Progenitor cell of endocrine pancreas (in vitro differentiated cells): ENCODE measurements around the gene IDUA. TPM values are rescaled to one million over a fixed set of nuclear protein-coding genes. Genes with fewer than 3 reads are reported as not detected.

Source experiments
- DNase-seq: peaks from one replicate; pipeline ENCODE4 v3.0.0; 2021; ENCODE audit warnings: low spot score; ENCODE audit not compliant: unreplicated experiment
- H3K27ac Mint-ChIP-seq: 2 replicates; pipeline ENCODE4 v1.8.0; 2021; ENCODE audit warnings: mild to moderate bottlenecking, moderate library complexity, mixed read lengths
- H3K27me3 Mint-ChIP-seq: 2 replicates; pipeline ENCODE4 v1.8.0; 2021; ENCODE audit warnings: mixed read lengths
- H3K36me3 Mint-ChIP-seq: 2 replicates; pipeline ENCODE4 v1.8.0; 2022; ENCODE audit warnings: mixed read lengths; ENCODE audit not compliant: insufficient read depth
- H3K4me1 Mint-ChIP-seq: 2 replicates; pipeline ENCODE4 v1.8.0; 2021; ENCODE audit warnings: low read depth, mixed read lengths
- H3K4me3 Mint-ChIP-seq: 2 replicates; pipeline ENCODE4 v1.8.0; 2021; ENCODE audit warnings: low read depth, mild to moderate bottlenecking, moderate library complexity, mixed read lengths
- H3K9me3 Mint-ChIP-seq: 2 replicates; pipeline ENCODE4 v1.8.0; 2021; ENCODE audit warnings: low read depth, mixed read lengths
- CTCF ChIP-seq: fragments of 200-600 bp; sonication (generic); IDR thresholded peaks from one replicate; pipeline ENCODE4 v1.5.0; 2021; ENCODE audit warnings: antibody characterized with exemption, mild to moderate bottlenecking; ENCODE audit not compliant: unreplicated experiment
- total RNA-seq: library from RNA; stranded (reverse); gene quantifications from 2 replicates; pipeline ENCODE4 v1.2.1, GENCODE V29; 2021

IDUA gene
- total RNA-seq, 1 donor from 2014 or later: 87.0 TPM

DNA sequence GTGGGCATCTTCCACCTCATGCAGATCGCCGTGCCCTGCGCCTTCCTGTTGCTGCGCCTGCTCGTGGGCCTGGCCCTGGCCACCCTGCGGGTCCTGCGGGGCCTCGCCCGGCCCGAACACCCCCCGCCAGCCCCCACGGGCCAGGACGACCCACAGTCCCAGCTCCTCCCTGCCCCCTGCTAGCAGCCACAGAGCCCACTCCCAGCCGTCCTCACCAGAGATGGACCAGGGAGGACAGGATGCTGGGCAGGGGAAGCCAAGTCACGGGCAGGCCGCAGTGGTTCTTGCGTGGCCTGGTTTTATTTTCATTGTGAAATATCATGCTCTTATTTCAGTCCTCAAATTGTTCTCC is 28.6 kb upstream of the IDUA start:
- Mint-ChIP-seq H3K4me3 (no peak overlapping the region), H3K36me3 (peaks cover 1% of the 10 kb centered on the region), H3K9me3 (no peaks in the 10 kb centered on the region), H3K27me3 (no peaks in the 10 kb centered on the region), H3K27ac (no peak overlapping the region), H3K4me1 (no peaks in the 10 kb centered on the region)
- TF ChIP-seq CTCF: no peak
- DNase-seq: no peak

DNA sequence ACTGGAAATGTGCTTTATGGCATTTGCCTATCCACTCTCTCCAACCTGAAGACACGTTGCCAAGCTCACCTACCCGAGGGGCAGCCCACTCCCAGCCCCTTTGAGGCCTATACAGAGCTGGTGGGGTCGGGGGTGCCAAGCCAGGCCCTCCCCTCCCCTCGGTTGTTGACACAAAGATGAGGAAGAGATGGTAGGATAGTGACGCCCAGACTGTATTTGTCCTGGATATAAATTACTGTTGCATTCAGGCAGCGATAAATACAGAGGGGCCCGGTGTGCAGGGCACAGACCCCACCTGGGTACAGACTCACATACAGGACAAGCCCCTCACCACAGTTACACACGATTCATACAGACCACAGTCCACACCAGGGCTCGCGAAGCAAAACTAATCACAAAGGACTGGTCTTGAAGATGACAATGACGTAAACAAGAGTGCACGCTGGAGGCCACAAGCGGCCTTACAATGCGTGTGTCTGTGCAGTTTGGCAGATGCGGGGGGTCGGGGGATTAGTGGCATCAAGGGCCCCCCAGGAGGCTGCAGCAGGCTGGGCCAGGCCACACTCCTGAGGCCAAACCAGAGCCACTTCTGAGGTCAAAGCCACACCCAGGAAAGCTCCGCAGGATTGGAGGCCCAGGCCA is 28.0 kb upstream of the IDUA start:
- peaks cover 1% of the 10 kb centered on the region for H3K36me3 Mint-ChIP-seq
- H3K4me1 Mint-ChIP-seq: no peaks in the 10 kb centered on the region
- H3K27me3 Mint-ChIP-seq: no peaks in the 10 kb centered on the region
- TF ChIP-seq CTCF: no peak
- DNase-seq: no peak
- H3K9me3 Mint-ChIP-seq: no peaks in the 10 kb centered on the region
- H3K4me3 Mint-ChIP-seq: no peak overlapping the region
- H3K27ac Mint-ChIP-seq: no peak overlapping the region

DNA sequence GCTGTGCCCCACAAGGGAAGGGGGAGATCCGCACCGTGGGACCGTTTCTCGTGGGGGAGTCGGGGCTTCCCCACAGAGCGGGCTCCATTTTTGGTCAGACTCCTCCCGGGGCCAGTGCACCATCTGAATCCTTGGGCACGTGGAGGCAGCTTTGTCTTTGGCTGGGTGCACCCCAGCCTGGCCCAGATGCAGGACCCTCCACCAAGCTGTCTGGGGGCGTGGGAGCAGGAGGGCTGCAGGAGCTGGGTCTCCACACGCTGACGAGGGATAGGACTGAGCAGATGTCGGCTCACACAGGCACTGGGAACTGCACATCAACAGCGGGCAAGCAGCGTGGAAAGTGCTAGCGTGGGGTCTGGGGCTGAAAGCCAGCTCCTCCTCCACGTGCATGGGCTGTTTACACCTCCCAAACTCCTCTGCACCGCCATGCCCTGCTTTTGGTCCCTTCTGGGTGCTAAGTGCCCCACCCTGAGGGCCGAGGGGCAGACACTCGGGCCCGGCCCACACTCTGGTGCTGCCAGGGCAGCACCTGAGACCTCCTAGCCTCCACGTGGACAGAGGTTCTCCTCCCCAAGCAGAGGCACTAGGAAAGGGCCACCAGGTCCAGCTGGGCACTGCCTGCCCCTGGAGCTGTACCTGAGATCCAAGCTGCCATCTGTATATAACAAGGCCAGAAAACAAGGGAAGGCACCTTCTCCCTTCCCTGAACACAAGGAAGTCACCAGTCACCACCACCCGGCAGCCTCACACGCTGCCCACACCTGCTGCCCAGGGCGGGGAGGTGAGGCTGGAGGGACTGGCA is 27.3 kb upstream of the IDUA start:
- Mint-ChIP-seq H3K27me3 (no peaks in the 10 kb centered on the region), H3K27ac (no peak overlapping the region), H3K9me3 (no peaks in the 10 kb centered on the region), H3K4me3 (no peak overlapping the region), H3K36me3 (peaks cover 1% of the 10 kb centered on the region), H3K4me1 (no peaks in the 10 kb centered on the region)
- no peak for DNase-seq
- no peak for TF ChIP-seq CTCF

GRCh38 chr4:960140-960635 is 26.7 kb upstream of the IDUA start:
- Mint-ChIP-seq H3K9me3 (no peaks in the 10 kb centered on the region), H3K27me3 (no peaks in the 10 kb centered on the region), H3K4me3 (no peak overlapping the region), H3K36me3 (peaks cover 1% of the 10 kb centered on the region), H3K27ac (no peak overlapping the region), H3K4me1 (no peaks in the 10 kb centered on the region)
- DNase-seq: no peak
- TF ChIP-seq CTCF: no peak

DNA sequence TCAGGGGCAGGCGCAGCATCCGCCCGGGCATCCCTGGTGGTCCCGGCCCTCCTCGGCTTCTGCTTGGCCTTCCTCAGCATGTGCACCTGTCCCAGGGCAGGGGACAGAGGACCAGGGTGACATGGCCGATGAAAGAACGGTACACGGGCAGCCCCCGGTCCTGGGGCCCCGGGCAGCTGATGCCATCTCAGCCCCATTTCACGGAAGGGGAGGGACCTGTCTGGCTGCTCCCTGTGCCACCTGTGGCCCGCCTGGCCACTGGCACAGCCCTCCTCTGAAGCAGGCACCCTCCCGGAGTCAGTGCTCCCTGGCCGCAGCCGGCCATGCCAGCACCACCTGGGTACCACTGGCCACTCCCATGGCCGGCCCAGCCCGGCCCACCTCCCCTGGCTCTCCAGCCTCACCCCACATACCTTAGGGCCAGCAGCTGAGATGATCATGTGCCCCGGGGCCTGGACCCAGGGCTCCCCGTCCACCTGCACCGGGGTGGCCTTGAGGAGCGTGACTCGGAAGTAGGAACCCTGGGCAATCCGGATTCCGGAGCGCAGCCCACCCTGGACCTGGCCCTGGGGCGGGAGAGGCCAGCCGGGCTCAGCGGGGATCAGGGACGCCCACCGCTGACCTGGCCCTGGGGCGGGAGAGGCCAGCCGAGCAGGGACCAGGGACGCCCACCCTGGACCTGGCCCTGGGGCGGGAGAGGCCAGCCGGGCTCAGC is 26.1 kb upstream of the IDUA start:
- Mint-ChIP-seq H3K27ac (no peak overlapping the region), H3K9me3 (no peaks in the 10 kb centered on the region), H3K27me3 (no peaks in the 10 kb centered on the region), H3K4me1 (no peaks in the 10 kb centered on the region), H3K4me3 (no peak overlapping the region), H3K36me3 (peaks cover 1% of the 10 kb centered on the region)
- no peak for TF ChIP-seq CTCF
- DNase-seq: no peak
